Stimulated activated naive B cell treated with anti-CD40 and anti-IgM and Interleukin-4, amounts not matched to agents 10 μg/mL and 1 μg/mL and 100 μg/mL, for 72 hours (primary cell): ENCODE data around the gene CAT.

Source experiments
- ATAC-seq, 2 donors: fragments of 150-1000 bp; cut with Tn5 transposase; replicated peaks; 2 replicates each; pipeline ENCODE4 v1.10.0; 2021; ENCODE audit warnings: moderate library complexity in 1 of 2
- DNase-seq: peaks from one replicate; pipeline ENCODE4 v3.0.0; 2021
- H3K27ac Mint-ChIP-seq: one replicate; pipeline ENCODE4 v1.8.0; 2022; ENCODE audit warnings: mild to moderate bottlenecking, mixed read lengths
- H3K27me3 Mint-ChIP-seq, 2 donors: one replicate each; pipeline ENCODE4 v1.8.0; 2022; ENCODE audit warnings: mixed read lengths in 2 of 2
- H3K36me3 Mint-ChIP-seq, 2 donors: one replicate each; pipeline ENCODE4 v1.8.0; 2022; ENCODE audit warnings: mixed read lengths in 2 of 2, mild to moderate bottlenecking in 1 of 2
- H3K4me1 Mint-ChIP-seq, 2 donors: one replicate each; pipeline ENCODE4 v1.8.0; 2022; ENCODE audit warnings: mixed read lengths in 2 of 2, mild to moderate bottlenecking in 1 of 2
- H3K4me3 Mint-ChIP-seq, 2 donors: one replicate each; pipeline ENCODE4 v1.8.0; 2022; ENCODE audit warnings: mild to moderate bottlenecking in 2 of 2, mixed read lengths in 2 of 2, moderate library complexity in 1 of 2
- H3K9me3 Mint-ChIP-seq, 2 donors: one replicate each; pipeline ENCODE4 v1.8.0; 2022; ENCODE audit warnings: mixed read lengths in 2 of 2, mild to moderate bottlenecking in 1 of 2

CAT gene

DNA sequence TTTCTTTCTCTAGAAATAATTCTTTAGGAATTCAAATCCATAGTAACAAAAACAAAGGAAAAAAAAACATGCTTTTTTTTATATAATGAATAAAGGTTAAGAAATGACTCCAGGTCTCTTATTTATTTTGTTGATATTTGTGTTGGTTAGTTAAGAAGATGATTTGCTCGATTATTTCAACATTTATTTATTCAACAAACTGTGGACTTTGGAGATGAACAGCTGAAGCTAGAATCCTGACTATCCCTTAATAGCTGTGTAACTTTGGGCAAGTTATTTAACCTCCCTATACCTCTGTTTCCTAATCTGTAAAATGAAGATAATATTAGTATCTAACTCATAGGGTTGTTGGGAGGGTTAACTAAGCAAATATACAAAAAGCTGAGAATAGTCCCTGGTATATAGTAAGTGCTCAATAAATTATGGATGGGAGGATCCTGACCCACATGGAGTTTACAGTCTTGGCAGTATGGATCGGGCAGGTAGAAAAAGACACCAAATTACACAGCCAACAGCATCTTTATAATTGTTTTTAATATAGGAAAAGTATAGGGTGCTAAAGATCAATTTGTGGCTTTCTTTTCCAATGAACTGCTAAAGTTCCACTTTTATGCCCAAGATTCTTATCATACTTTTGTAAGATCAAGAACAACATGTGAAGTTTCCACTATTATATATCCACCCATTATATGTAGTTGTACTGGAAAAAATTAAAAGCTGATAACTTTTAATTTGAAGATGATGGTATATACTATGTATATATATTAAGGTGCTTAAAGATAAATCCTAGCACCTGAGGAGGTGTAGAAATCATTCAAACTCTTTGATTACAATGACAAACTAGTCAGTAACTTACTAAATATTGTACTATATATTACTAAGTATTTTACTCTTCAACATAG, 1.3 kb upstream of the CAT start:
- peak overlapping the region in 1 of 2 donors; percentile 21 for H3K4me3 Mint-ChIP-seq
- peaks cover 11 to 22% of the 10 kb centered on the region in 2 donors for H3K4me1 Mint-ChIP-seq
- ATAC-seq: no peak
- no peaks in the 10 kb centered on the region for H3K27me3 Mint-ChIP-seq
- DNase-seq: no peak
- H3K27ac Mint-ChIP-seq: no peak overlapping the region
- no peaks in the 10 kb centered on the region for H3K9me3 Mint-ChIP-seq
- H3K36me3 Mint-ChIP-seq: no peaks in the 10 kb centered on the region

DNA sequence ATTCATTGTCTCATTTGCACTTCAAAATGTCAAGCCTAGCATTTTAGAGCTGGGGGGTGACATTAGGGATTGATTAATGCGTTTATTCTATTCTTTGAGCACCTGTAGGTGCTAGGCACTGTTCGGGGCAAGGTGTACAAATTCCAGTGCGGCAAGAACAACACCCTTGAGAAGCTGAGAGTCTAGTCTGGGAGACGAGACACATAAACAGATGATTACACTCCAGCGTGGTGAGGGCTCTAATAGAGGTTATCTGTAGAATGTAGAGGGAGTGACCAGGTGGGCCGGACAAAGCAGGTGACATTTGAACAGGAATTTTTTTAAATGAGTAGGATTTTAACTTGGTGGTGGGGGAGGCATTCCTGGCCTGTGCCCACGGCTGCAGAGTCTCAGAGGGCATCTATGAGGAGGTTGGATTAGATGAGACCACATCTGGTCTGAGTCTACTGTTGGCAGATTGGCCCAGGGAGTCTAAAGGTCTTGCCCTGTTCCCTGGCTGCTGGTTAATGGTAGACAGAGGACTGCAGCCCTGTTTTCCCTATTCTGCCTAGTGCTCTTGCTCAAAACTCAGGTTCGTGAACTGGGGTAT, 970 bp downstream of the CAT start:
- no peak for ATAC-seq
- Mint-ChIP-seq H3K9me3 (no peaks in the 10 kb centered on the region), H3K4me3 (peak overlapping the region; percentile 96 to 97), H3K36me3 (peaks cover 0 to 6% of the 10 kb centered on the region in 2 donors), H3K27me3 (no peaks in the 10 kb centered on the region), H3K27ac (peak overlapping the region; percentile 99), H3K4me1 (peaks cover 27 to 44% of the 10 kb centered on the region in 2 donors)
- no peak for DNase-seq

DNA sequence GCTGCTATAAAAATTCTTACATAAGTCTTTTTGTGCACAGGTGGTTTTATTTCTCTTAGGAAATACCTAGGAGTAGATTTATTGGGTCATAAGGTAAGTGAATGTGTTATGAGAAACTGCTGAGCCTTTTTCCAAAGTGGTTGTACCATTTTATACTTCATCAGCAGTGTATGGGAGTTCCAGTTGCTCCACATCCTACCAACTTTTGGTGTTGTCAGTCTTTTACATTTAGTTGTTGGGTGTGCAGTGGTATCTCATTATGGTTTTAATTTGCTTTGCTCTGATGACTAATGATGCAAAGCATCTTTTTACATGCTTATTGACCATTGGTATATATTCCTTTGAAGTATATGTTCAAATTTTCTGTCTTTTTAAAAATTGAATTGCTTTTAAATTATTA, 3.1 kb downstream of the CAT start:
- DNase-seq: no peak
- Mint-ChIP-seq H3K27me3 (no peaks in the 10 kb centered on the region), H3K9me3 (no peaks in the 10 kb centered on the region), H3K4me1 (peaks cover 35 to 59% of the 10 kb centered on the region in 2 donors), H3K4me3 (no peak overlapping the region), H3K27ac (no peak overlapping the region), H3K36me3 (peaks cover 0 to 6% of the 10 kb centered on the region in 2 donors)
- no peak for ATAC-seq

DNA sequence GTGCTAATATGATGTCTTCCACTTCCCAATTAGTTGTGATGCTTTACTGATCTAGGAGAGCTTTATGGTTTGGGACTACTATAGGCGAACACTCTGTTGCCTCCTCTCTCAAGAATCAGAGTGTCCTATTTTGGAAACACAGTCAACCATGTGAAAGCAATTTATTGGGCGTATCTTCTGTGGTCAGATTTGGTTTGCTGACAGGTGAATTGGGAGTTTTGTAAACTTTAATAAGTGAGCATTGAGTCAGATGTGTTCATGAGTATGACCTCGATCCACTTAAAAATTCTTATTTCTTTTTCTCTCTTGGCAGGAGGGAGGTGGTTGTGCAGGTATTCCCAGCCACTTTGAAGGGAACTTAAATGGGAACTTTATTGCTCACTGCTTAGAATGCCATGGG, 4.4 kb downstream of the CAT start:
- Mint-ChIP-seq H3K4me1 (peaks cover 40 to 72% of the 10 kb centered on the region in 2 donors), H3K27me3 (no peaks in the 10 kb centered on the region), H3K9me3 (no peaks in the 10 kb centered on the region), H3K27ac (peak overlapping the region; percentile 25), H3K36me3 (peaks cover 0 to 10% of the 10 kb centered on the region in 2 donors), H3K4me3 (peak overlapping the region in 1 of 2 donors; percentile 63)
- DNase-seq: no peak
- ATAC-seq: no peak

DNA sequence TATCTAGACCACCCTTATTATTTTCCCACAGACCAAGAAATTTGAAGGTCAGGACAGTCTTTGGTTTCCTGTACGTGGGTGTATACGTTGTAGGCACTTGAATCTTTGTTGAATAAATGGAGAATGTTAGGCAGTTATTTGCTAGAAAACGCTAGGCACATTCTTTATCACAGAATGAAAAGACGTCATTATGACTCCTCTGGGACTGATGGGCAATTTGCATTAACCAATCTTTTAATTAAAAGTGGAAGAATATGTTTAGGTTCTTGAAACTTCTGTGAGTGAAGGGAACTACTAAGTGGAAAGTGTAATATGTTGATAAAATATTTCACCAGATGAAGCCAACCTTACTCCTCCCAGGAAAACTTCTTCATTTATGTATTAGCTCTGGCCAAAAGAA, 5.7 kb downstream of the CAT start:
- H3K36me3 Mint-ChIP-seq: peaks cover 0 to 10% of the 10 kb centered on the region in 2 donors
- H3K9me3 Mint-ChIP-seq: no peaks in the 10 kb centered on the region
- ATAC-seq (no peak), DNase-seq (no peak)
- no peak overlapping the region for H3K27ac Mint-ChIP-seq
- peak overlapping the region in 1 of 2 donors; percentile 63 for H3K4me3 Mint-ChIP-seq
- no peaks in the 10 kb centered on the region for H3K27me3 Mint-ChIP-seq
- peaks cover 49 to 82% of the 10 kb centered on the region in 2 donors for H3K4me1 Mint-ChIP-seq

DNA sequence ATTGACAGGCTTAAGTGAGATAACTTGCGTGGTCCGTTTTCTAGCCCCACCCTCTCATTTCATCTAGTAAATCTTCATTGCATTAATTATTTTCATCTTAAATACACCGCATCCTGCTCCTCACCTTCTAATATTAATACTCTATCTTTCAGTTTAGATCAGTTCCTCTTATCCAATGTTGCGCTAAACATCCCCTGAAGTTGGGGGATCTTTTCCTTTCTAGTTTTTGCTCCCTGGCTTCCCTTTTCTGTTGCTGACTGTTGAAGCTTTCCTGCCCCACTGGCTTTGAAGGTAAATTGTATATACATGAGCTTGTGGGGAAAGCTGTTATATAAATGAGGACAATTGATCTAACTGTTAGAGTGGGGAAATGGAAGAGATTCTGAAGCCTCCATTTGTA, 7.2 kb downstream of the CAT start:
- DNase-seq: no peak
- no peak overlapping the region for H3K4me3 Mint-ChIP-seq
- H3K9me3 Mint-ChIP-seq: no peaks in the 10 kb centered on the region
- peaks cover 41 to 78% of the 10 kb centered on the region in 2 donors for H3K4me1 Mint-ChIP-seq
- H3K27me3 Mint-ChIP-seq: no peaks in the 10 kb centered on the region
- H3K36me3 Mint-ChIP-seq: peaks cover 6 to 22% of the 10 kb centered on the region in 2 donors
- ATAC-seq: peak in 1 of 2 donors; percentile 49
- H3K27ac Mint-ChIP-seq: no peak overlapping the region

DNA sequence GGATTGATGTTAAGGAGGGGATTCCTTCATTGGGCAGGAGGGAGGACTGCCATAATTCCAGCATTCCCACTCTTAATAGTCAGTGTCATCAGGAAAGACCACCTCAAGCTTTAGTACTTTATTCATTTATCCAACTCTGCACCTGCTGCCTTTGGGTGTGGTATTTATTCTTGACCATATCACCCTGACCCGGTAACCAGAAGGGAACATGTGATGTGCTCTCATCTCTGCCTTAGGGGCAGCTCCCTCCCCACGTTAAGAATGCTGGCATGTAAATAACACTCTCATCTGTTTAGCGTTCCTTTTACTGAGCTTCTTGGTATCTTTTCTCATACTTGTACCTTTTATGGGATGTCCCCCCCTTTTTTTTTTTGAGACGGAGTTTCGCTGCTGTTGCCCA, 7.7 kb downstream of the CAT start:
- ATAC-seq: no peak
- Mint-ChIP-seq H3K36me3 (peaks cover 6 to 22% of the 10 kb centered on the region in 2 donors), H3K4me1 (peaks cover 41 to 78% of the 10 kb centered on the region in 2 donors), H3K9me3 (no peaks in the 10 kb centered on the region), H3K27me3 (no peaks in the 10 kb centered on the region), H3K4me3 (no peak overlapping the region), H3K27ac (peak overlapping the region; percentile 47)
- DNase-seq: no peak

DNA sequence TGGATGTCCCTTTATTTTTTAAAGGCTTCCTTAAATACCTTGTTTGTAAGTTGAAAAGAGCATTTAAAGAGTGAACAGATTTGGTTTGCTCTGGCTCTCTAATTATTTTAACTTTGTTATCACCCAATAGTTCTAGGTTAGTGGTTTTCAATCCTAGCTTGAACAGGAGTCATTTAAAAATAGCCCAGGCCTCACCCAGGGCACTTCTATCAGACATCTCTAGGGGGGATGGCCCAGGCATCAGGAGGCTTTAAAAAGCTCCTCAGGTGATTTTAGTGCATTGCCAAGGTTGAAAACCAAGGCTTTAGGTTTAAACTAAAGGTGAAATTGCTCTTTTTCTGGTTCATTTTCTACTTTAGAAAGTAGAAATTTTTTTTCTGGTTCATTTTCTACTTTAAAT, 8.3 kb downstream of the CAT start:
- no peak overlapping the region for H3K4me3 Mint-ChIP-seq
- H3K36me3 Mint-ChIP-seq: peaks cover 10 to 26% of the 10 kb centered on the region in 2 donors
- H3K4me1 Mint-ChIP-seq: peaks cover 41 to 78% of the 10 kb centered on the region in 2 donors
- H3K9me3 Mint-ChIP-seq: no peaks in the 10 kb centered on the region
- no peak for ATAC-seq
- H3K27ac Mint-ChIP-seq: no peak overlapping the region
- DNase-seq: no peak
- no peaks in the 10 kb centered on the region for H3K27me3 Mint-ChIP-seq

DNA sequence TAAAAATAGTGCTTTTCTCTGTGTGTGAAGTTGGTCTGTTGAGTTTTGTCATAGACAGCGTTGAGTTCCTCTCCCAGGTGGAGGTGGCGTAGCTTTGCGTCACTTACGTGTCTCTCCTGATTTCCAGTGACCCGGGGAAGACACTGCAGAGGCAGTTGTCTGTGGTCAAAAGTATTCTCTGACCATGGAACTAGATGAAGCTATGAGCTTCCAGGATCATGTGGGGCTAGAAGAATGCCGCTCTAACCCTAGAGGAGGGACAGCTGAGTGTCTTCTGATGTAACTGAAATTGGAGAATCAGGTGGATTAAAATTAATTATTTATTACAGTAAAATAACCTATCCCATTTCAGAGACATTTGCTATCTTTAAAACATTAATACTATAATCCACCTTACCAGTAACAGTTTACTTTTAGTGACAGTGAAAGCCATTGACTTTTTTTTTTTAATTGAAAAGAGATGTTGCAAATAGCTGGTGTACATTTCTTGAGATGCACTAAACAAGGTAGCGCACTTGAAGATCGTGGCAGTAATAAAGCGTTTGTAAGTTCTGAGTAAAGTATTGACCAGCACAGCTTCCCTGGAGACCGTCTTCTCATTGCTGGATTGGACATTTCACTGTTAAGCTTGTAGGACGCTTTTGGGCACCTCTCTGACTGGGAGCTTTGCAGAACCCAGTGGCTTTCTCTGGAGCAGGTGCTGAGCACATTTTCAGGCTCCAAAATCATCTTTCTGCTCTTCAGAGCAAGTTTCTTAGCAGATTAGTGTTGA, 9.7 kb downstream of the CAT start:
- H3K9me3 Mint-ChIP-seq: no peaks in the 10 kb centered on the region
- ATAC-seq (no peak), DNase-seq (no peak)
- no peaks in the 10 kb centered on the region for H3K27me3 Mint-ChIP-seq
- peaks cover 16 to 33% of the 10 kb centered on the region in 2 donors for H3K36me3 Mint-ChIP-seq
- H3K4me3 Mint-ChIP-seq: peak overlapping the region in 1 of 2 donors; percentile 8
- H3K4me1 Mint-ChIP-seq: peaks cover 34 to 66% of the 10 kb centered on the region in 2 donors
- H3K27ac Mint-ChIP-seq: peak overlapping the region; percentile 56

DNA sequence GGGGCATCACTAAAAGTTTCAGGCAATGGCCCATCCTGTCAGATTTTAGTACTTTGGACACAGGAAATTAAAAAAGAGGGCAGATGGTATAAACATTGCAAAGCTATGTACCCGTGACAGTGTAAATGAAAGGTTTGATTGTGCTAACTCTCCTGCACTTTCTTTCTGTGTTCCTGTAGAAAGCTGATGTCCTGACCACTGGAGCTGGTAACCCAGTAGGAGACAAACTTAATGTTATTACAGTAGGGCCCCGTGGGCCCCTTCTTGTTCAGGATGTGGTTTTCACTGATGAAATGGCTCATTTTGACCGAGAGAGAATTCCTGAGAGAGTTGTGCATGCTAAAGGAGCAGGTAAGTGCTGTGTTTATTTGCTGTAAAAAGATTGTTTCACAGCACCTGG, 10.3 kb downstream of the CAT start:
- ATAC-seq (peak; percentile 54 to 61), DNase-seq (no peak)
- peaks cover 29 to 60% of the 10 kb centered on the region in 2 donors for H3K4me1 Mint-ChIP-seq
- H3K27me3 Mint-ChIP-seq: no peaks in the 10 kb centered on the region
- peaks cover 18 to 33% of the 10 kb centered on the region in 2 donors for H3K36me3 Mint-ChIP-seq
- H3K27ac Mint-ChIP-seq: peak overlapping the region; percentile 56
- H3K9me3 Mint-ChIP-seq: no peaks in the 10 kb centered on the region
- no peak overlapping the region for H3K4me3 Mint-ChIP-seq

DNA sequence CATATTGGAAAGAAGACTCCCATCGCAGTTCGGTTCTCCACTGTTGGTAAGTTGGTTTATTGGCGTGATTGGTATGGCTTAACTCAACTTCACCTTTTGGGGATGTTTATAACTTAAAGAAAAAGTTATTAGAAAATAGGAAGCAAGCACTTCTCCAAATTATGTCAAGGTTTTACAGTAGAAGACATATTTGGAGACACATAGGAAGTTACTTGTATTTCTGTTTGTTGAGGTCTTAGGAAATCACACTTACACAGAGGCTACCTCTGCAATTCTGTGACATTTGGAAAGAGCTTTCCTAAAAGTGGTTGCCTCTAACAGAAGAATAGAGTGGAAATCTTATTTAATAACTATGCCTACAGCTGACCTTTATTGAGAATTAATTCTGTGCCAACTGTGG, 12.3 kb downstream of the CAT start:
- no peak for DNase-seq
- Mint-ChIP-seq H3K36me3 (peaks cover 21 to 39% of the 10 kb centered on the region in 2 donors), H3K9me3 (no peaks in the 10 kb centered on the region), H3K4me1 (peaks cover 19 to 39% of the 10 kb centered on the region in 2 donors), H3K4me3 (no peak overlapping the region), H3K27ac (no peak overlapping the region), H3K27me3 (no peaks in the 10 kb centered on the region)
- ATAC-seq: no peak

DNA sequence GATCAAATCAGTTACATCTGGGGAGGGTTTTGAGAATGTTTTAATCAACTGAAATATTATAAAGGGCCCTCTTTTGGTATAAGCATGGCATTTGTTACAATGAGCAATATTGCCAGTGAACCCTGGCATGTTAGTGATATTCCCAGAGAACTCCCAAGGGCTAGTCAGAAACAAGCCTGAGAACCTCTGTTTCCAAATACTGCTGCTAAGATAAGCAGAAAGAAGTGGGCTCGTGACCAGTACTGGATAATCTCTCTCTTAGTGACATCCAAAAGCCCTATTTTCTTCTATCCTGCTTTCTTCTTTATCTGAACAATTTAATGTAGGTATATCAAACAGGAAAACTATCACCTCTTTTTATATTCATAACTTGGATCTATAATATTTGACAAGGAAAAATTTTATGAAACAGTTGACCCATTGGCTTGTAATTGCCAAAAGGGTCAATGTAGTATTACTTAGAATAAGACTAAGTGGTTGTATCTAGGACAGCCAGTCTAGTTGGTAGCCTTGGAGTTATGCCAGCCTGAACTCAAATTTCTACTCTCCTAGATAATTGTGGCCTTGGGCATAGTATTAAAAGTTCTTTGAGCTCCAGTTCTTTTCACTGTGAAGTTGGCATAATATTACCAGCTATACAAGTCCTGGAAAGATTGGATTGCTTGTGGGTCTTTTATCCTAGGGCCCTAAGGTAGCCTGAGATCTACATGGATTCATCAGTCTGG, 15.7 kb downstream of the CAT start:
- Mint-ChIP-seq H3K27ac (no peak overlapping the region), H3K27me3 (no peaks in the 10 kb centered on the region), H3K4me1 (peaks cover 4 to 5% of the 10 kb centered on the region in 2 donors), H3K9me3 (no peaks in the 10 kb centered on the region), H3K4me3 (no peak overlapping the region), H3K36me3 (peaks cover 41 to 51% of the 10 kb centered on the region in 2 donors)
- DNase-seq (no peak), ATAC-seq (no peak)

DNA sequence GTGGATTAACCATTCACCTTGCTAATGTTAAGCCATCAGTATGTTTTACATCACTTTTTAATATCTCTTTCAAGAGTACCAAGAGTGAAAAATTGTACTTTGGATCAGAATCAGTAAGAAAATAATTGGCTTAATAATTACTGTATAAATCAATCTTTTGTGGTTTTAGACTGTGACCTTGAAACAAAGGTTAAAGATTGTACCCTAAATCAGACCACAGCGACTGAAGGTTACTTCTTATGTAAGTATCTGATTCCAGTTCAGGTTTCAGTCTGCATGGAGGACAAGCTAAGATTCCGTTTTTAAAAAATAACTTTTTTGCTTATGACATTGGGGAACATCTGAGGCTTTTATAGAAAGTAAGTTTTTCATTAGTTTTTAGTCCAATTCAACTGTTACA, 18.9 kb downstream of the CAT start:
- peaks cover 43 to 56% of the 10 kb centered on the region in 2 donors for H3K36me3 Mint-ChIP-seq
- H3K4me1 Mint-ChIP-seq: no peaks in the 10 kb centered on the region
- no peaks in the 10 kb centered on the region for H3K9me3 Mint-ChIP-seq
- H3K27ac Mint-ChIP-seq: no peak overlapping the region
- no peak for ATAC-seq
- no peak for DNase-seq
- H3K27me3 Mint-ChIP-seq: no peaks in the 10 kb centered on the region
- H3K4me3 Mint-ChIP-seq: no peak overlapping the region

DNA sequence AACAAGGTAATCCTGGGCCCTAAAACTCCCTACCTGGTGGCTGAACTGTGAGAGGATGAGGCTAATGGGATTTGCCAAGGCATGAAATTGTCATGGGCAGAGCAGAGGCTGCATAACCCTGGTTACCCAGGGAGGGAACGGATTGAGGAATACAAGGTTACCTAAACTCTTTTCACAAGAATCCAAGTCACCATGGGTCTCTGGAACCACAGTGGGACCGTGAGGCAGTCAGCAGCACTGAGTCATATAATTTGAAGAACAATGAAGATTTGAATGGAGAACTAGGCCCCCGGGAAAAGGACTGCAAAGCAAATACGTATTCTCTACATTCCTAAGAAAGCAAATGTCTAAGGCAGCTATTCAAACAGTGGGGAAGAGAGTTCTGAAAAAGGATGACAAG, 19.8 kb downstream of the CAT start:
- DNase-seq (no peak), ATAC-seq (no peak)
- no peak overlapping the region for H3K4me3 Mint-ChIP-seq
- no peaks in the 10 kb centered on the region for H3K9me3 Mint-ChIP-seq
- H3K4me1 Mint-ChIP-seq: no peaks in the 10 kb centered on the region
- H3K27ac Mint-ChIP-seq: no peak overlapping the region
- H3K27me3 Mint-ChIP-seq: no peaks in the 10 kb centered on the region
- H3K36me3 Mint-ChIP-seq: peaks cover 45 to 59% of the 10 kb centered on the region in 2 donors
